Skeletal muscle tissue (tissue), 5 donors: ENCODE data around the gene ASGR1. TPM values are rescaled to one million over a fixed set of nuclear protein-coding genes. Genes with fewer than 3 reads are reported as not detected.
A peak's percentile ranks its signal among the peaks of the same experiment; 100 is the strongest.
"Not testable (repeated sequence)": the region's sequence is repeated elsewhere in the genome, so short reads cannot be mapped to it uniquely, and the experiment has no call there.

Source experiments
- H3K27ac ChIP-seq: one replicate; pipeline ENCODE4 v1.7.0; 2013; ENCODE audit warnings: mild to moderate bottlenecking, low read depth, low read length, inconsistent platforms
- H3K27me3 ChIP-seq, 3 donors: one replicate each; pipeline ENCODE4 v1.7.0; 2013; ENCODE audit warnings: low read length in 3 of 3; ENCODE audit not compliant: control insufficient read depth in 3 of 3, insufficient read depth in 3 of 3
- H3K36me3 ChIP-seq, 3 donors: one replicate each; pipeline ENCODE4 v1.7.0; 2013; ENCODE audit warnings: low read length in 3 of 3; ENCODE audit not compliant: control insufficient read depth in 3 of 3, insufficient read depth in 3 of 3
- H3K4me1 ChIP-seq, 3 donors: one replicate each; pipeline ENCODE4 v1.7.0; 2013; ENCODE audit warnings: low read length in 3 of 3, mild to moderate bottlenecking in 3 of 3; ENCODE audit not compliant: control insufficient read depth in 3 of 3, insufficient read depth in 3 of 3
- H3K4me3 ChIP-seq, 3 donors: one replicate each; pipeline ENCODE4 v1.7.0; 2013; ENCODE audit warnings: low read length in 3 of 3
- H3K9ac ChIP-seq, 3 donors: one replicate each; pipeline ENCODE4 v1.7.0; 2013; ENCODE audit warnings: low read length in 3 of 3, mild to moderate bottlenecking in 3 of 3, moderate library complexity in 2 of 3, low read depth in 1 of 3
- H3K9me3 ChIP-seq, 3 donors: one replicate each; pipeline ENCODE4 v1.7.0; 2013; ENCODE audit warnings: low read length in 3 of 3; ENCODE audit not compliant: control insufficient read depth in 3 of 3
- small RNA-seq: library from RNA; depleted of rRNA; stranded (forward); fragments of <200 nt; gene quantifications from one replicate; pipeline ENCODE3, GENCODE V24; 2014
- total RNA-seq: library from RNA; depleted of rRNA; stranded (reverse); fragments of >200 nt; gene quantifications from one replicate; pipeline ENCODE4 v1.2.3, GENCODE V29; 2014
- donor health status: Osteomylitis.

Gene ASGR1
- total RNA-seq, 1 donor from 2014 or later, result 1.0 TPM

DNA sequence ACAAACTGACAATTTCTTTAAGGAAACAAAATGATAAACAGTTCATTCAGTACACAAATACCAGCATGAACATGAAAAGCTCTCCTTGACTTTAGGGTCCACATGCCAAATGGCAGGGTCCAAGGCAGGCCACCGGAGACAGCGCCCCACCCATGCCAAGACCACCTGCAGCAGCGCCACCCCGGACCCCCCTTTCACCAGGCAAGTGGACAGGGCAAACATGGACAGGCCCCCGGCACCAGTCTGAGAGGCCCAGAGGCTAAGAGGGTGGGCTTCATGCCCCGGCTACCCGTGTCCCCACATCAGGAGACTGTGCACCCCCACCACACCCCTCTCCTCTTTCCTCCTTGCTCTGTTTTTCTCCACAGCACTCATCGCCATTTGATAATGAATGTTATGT is 49.9 kb downstream of the ASGR1 start:
- Histone ChIP-seq H3K9me3 (no peaks in the 10 kb centered on the region), H3K4me3 (no peak overlapping the region), H3K4me1 (peaks cover 0 to 2% (median 0%) of the 10 kb centered on the region in 3 donors), H3K27me3 (peaks cover 5 to 31% (median 17%) of the 10 kb centered on the region in 3 donors), H3K36me3 (no peaks in the 10 kb centered on the region), H3K27ac (no peak overlapping the region), H3K9ac (no peak overlapping the region)

DNA sequence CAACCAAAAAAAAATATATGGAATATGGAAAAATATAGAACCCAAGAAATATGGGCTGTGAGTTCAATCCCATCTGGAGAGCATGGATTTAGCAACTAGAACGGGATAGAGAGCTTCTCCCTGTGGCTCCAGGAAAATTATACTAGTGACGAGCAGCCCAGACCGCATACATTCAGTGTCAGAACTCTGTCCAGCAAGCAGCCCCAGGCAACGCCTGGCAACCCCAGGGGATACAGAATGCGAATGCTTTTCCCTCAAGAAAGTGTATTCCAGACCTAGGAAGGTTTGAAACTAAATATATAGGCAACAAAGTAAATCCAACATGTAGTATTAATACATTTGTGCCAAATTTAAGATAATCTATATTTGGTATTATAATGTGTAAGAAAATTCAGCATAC is 51.0 kb downstream of the ASGR1 start:
- Histone ChIP-seq H3K9me3 (no peaks in the 10 kb centered on the region), H3K36me3 (no peaks in the 10 kb centered on the region), H3K4me3 (no peak overlapping the region), H3K27ac (no peak overlapping the region), H3K9ac (no peak overlapping the region), H3K4me1 (peaks cover 0 to 2% (median 0%) of the 10 kb centered on the region in 3 donors), H3K27me3 (peaks cover 0 to 25% (median 16%) of the 10 kb centered on the region in 3 donors)

DNA sequence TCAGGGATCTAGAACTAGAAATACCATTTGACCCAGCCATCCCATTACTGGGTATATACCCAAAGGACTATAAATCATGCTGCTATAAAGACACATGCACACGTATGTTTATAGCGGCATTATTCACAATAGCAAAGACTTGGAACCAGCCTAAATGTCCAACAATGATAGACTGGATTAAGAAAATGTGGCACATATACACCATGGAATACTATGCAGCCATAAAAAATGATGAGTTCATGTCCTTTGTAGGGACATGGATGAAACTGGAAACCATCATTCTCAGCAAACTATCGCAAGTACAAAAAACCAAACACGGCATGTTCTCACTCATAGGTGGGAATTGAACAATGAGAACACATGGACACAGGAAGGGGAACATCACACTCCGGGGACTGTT is 51.7 kb downstream of the ASGR1 start:
- H3K9ac ChIP-seq, result not testable (repeated sequence)

DNA sequence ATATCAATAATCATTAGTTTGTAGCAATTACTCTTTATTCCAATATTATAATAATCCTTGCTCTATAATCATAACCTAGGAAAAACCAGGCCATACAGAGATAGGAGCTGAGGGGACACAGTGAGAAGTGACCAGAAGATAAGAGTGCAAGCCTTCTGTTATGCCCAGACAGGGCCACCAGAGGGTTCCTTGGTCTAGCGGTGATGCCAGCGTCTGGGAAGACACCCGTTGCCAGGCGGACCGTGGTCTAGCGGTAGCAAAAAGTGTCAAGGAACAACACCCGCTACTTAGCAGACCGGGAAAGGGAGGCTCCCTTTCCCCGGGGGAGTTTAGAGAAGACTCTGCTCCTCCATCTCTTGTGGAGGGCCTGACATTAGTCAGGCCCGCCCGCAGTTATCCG is 52.8 kb downstream of the ASGR1 start:
- H3K9ac ChIP-seq, H3K4me3 ChIP-seq, H3K27ac ChIP-seq, H3K9me3 ChIP-seq, H3K4me1 ChIP-seq, H3K36me3 ChIP-seq: not testable (repeated sequence)
- peaks cover 3 to 18% (median 12%) of the 10 kb centered on the region in 3 donors for H3K27me3 ChIP-seq

More for the DNA sequence above, 51.7 kb downstream of the ASGR1 start:
- not testable (repeated sequence) for H3K4me1 ChIP-seq, H3K9me3 ChIP-seq, H3K27ac ChIP-seq, H3K36me3 ChIP-seq, H3K4me3 ChIP-seq
- peaks cover 2 to 22% (median 13%) of the 10 kb centered on the region in 3 donors for H3K27me3 ChIP-seq

DNA sequence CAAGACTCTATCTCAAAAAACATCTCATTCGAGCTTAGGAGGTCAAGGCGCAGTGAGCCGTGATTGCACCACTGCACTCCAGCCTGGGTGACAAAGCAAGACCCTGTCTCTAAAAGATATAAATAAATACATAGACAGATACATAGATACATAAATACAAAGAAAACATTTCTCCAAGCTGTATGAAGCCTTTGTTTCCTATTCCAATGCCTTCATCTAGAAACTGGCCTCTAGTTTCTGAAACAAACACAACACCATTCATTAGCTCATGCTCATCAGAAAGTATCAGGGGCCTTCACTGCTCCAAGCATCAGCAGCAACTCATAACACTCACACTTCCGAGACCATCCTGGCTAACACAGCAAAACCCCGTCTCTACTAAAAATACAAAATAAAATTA is 54.2 kb downstream of the ASGR1 start:
- Histone ChIP-seq H3K4me3 (no peak overlapping the region), H3K4me1 (no peaks in the 10 kb centered on the region), H3K9ac (no peak overlapping the region), H3K9me3 (no peaks in the 10 kb centered on the region), H3K27ac (no peak overlapping the region), H3K36me3 (no peaks in the 10 kb centered on the region), H3K27me3 (peaks cover 3 to 9% (median 8%) of the 10 kb centered on the region in 3 donors)

DNA sequence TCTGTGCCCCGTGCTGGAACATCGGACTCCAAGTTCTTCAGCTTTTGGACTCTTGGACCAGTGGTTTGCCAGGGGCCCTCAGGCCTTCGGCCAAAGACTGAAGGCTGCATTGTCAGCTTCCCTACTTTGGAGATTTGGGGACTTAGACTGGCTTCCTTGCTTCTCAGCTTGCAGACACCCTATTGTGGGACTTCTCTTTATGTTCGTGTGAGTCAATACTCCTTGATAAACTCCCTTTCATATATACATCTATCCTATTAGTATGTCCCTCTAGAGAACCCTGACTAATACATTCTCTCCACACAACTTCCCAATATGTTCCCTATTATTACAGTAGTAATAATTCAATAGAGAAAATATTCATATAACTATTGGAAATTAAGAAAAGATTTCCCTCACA is 55.3 kb downstream of the ASGR1 start:
- H3K4me3 ChIP-seq, result no peak overlapping the region
- no peaks in the 10 kb centered on the region for H3K36me3 ChIP-seq
- no peaks in the 10 kb centered on the region for H3K9me3 ChIP-seq
- peaks cover 2 to 10% (median 3%) of the 10 kb centered on the region in 3 donors for H3K27me3 ChIP-seq
- no peaks in the 10 kb centered on the region for H3K4me1 ChIP-seq
- H3K9ac ChIP-seq, result no peak overlapping the region
- H3K27ac ChIP-seq, result no peak overlapping the region

Small RNAs within 50 kb of the gene (small RNA-seq; reads per million reads assigned to genes)
- gene AC120057.4, result not detected
- 52.2 reads per million, percentile 95 among the genes with 10 or more reads in this experiment for gene MIR324

Other genes starting within 250 kb of the ASGR1 start
- not detected for gene ALOX12, start 183.3 kb downstream of the ASGR1 start, total RNA-seq
- gene RNASEK, start 166.7 kb downstream of the ASGR1 start, total RNA-seq, result 20.9 TPM
- gene BCL6B, start 156.3 kb downstream of the ASGR1 start, total RNA-seq, result 13.0 TPM
- under 0.01 TPM for gene SLC16A13, start 143.4 kb downstream of the ASGR1 start, total RNA-seq
- gene SLC16A11, start 135.3 kb downstream of the ASGR1 start, total RNA-seq, result not detected
- 1.6 TPM for gene CLEC10A, start 99.1 kb downstream of the ASGR1 start, total RNA-seq
- not detected for gene ASGR2, start 64.5 kb downstream of the ASGR1 start, total RNA-seq
- gene DLG4, start 40.5 kb upstream of the ASGR1 start, total RNA-seq, result 7.3 TPM
- 119 TPM for gene ACADVL, start 40.6 kb upstream of the ASGR1 start, total RNA-seq
- 63.2 TPM for gene DVL2, start 55.1 kb upstream of the ASGR1 start, total RNA-seq
- 30.3 TPM for gene PHF23, start 60.1 kb upstream of the ASGR1 start, total RNA-seq
- gene GABARAP, start 63.1 kb upstream of the ASGR1 start, total RNA-seq, result 259 TPM
- 39.7 TPM for gene CTDNEP1, start 72.4 kb upstream of the ASGR1 start, total RNA-seq
- gene ELP5, start 72.8 kb upstream of the ASGR1 start, total RNA-seq, result 28.2 TPM
- not detected for gene CLDN7, start 83.1 kb upstream of the ASGR1 start, total RNA-seq
- gene SLC2A4, start 102.3 kb upstream of the ASGR1 start, total RNA-seq, result 34.4 TPM
- 0.52 TPM for gene YBX2, start 115.3 kb upstream of the ASGR1 start, total RNA-seq
- 185 TPM for gene EIF5A, start 128.3 kb upstream of the ASGR1 start, total RNA-seq
- gene GPS2, start 136.0 kb upstream of the ASGR1 start, total RNA-seq, result 24.5 TPM
- gene NEURL4, start 150.0 kb upstream of the ASGR1 start, total RNA-seq, result 19.8 TPM
- 2.1 TPM for gene ACAP1, start 157.2 kb upstream of the ASGR1 start, total RNA-seq
- 4.2 TPM for gene KCTD11, start 172.8 kb upstream of the ASGR1 start, total RNA-seq
- not detected for gene TMEM95, start 175.8 kb upstream of the ASGR1 start, total RNA-seq
- not detected for gene TNK1, start 201.7 kb upstream of the ASGR1 start, total RNA-seq
- gene PLSCR3, start 215.2 kb upstream of the ASGR1 start, total RNA-seq, result 10.4 TPM
- 149 TPM for gene TMEM256, start 224.7 kb upstream of the ASGR1 start, total RNA-seq
- 3.1 TPM for gene NLGN2, start 228.5 kb upstream of the ASGR1 start, total RNA-seq
- gene SPEM1, start 241.0 kb upstream of the ASGR1 start, total RNA-seq, result not detected
- gene SPEM2, start 246.2 kb upstream of the ASGR1 start, total RNA-seq, result not detected
- not detected for gene SPEM3, start 249.5 kb upstream of the ASGR1 start, total RNA-seq